GM21576 (cell line): Measurements from ENCODE around the gene CROCC2.

Experiments used
- ATAC-seq: cut with Tn5 transposase; IDR thresholded peaks from one replicate; pipeline ENCODE4 v1.9.1; 2021; ENCODE audit warnings: mild to moderate bottlenecking, moderate library complexity; ENCODE audit not compliant: unreplicated experiment

Gene CROCC2

GRCh38 chr2:240996161-240996833 is 90.2 kb downstream of the CROCC2 start:
- ATAC-seq: no peak

- no peak for ATAC-seq
These were observed 90.7 kb downstream of the CROCC2 start for GRCh38 chr2:240996834-240997140.

- ATAC-seq: no peak
These were observed 91.2 kb downstream of the CROCC2 start for GRCh38 chr2:240997141-240997855.

GRCh38 chr2:240997856-240998705 is 91.9 kb downstream of the CROCC2 start, which contains the start of gene SNED1:
TSS of gene SNED1 (plus strand) at chr2:240998618. CDS start at chr2:240998838, 220 bp downstream.
- no peak for ATAC-seq

- ATAC-seq: no peak
These were observed 92.5 kb downstream of the CROCC2 start for GRCh38 chr2:240998706-240998994.

- ATAC-seq: no peak
These were observed 93.1 kb downstream of the CROCC2 start for GRCh38 chr2:240998995-240999791.

GRCh38 chr2:240999873-241000541 is 93.9 kb downstream of the CROCC2 start:
- no peak for ATAC-seq

- no peak for ATAC-seq
These were observed 94.7 kb downstream of the CROCC2 start for GRCh38 chr2:241000831-241001321.

GRCh38 chr2:241001413-241002274 is 95.5 kb downstream of the CROCC2 start:
- no peak for ATAC-seq

- ATAC-seq: no peak
These were observed 96.3 kb downstream of the CROCC2 start for GRCh38 chr2:241002275-241003046.

GRCh38 chr2:241003047-241003360 is 96.9 kb downstream of the CROCC2 start:
- no peak for ATAC-seq

- ATAC-seq: no peak
These were observed 97.2 kb downstream of the CROCC2 start for GRCh38 chr2:241003369-241003768.

- no peak for ATAC-seq
These were observed 97.9 kb downstream of the CROCC2 start for GRCh38 chr2:241003830-241004564.

GRCh38 chr2:241005569-241005968 is 99.4 kb downstream of the CROCC2 start:
- no peak for ATAC-seq

- no peak for ATAC-seq
These were observed 100.3 kb downstream of the CROCC2 start for GRCh38 chr2:241006412-241006811.

GRCh38 chr2:241007111-241007510 is 101.0 kb downstream of the CROCC2 start:
- no peak for ATAC-seq

GRCh38 chr2:241007880-241008710 is 102.0 kb downstream of the CROCC2 start:
- ATAC-seq: no peak
